KBM-7 (cell line): Measurements from ENCODE around the gene NKAIN4.

Experiments
- DNase-seq: peaks from one replicate; pipeline ENCODE4 v3.0.0-alpha.2; 2015
- in situ Hi-C: fragments of 300-500 bp; cut with MboI; formaldehyde crosslinking; loops from 2 replicates; pipeline ENCODE4 v1.14.3; 2020; ENCODE audit warnings: low sequenced_read_pairs, low pct_unique_long_range_greater_than_20kb, mixed read lengths

NKAIN4 gene

GRCh38 chr20:63246490-63247288, 7.6 kb downstream of the NKAIN4 start:
- in situ Hi-C loops, result no loop called here
- DNase-seq, result no peak

DNA sequence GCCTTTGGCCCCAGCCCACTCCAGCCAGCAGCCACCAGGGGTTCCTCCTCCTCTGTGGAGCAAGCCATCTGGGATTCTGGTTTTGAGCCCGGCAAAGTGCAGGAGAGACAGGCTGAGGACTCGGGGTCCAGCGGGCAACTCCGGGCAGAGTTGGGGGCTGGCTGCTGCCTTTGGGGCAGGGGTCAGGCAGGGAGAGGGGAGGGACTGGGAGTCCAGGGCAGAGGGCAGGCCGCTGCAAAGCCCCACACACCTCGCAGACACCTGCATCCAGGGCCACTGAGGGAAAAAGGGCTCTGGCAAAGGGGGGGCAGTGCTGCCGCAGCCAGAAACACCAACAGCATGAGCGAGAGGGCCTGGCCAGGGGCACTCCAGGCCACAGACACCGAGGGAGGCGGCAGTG, 9.8 kb downstream of the NKAIN4 start:
- in situ Hi-C loops, result no loop called here
- DNase-seq, result no peak

DNA sequence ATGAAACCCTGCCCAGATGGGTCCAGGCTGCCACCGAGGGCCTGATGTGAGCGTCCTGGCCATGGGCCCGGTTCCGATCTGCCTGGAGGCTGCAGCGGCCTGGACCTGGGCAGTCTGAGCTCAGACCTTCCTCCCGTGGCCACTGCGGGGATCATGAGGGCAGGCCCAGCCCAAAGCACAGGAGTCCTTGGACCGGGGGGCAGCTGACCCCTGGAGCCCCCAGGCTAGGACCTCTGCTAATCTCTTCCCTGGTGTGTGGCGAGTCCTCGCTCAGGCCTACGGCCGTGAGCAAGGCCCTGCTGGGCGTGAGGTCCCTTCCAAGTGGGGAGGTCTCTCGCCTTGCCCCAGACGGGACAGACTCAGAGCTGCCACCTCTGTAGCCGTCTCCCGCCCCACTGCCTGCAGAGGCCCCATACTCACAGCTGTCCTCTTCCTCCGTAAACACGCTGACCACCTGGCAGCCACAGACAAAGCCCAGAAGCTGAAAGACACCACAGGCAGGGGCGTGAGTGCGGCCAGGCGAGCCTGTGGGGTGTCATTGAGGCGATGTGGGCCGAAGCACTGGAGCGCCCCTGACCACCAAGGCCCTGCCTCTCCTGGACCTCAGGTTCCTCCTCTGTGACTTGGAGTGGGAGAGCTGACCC, 10.5 kb downstream of the NKAIN4 start:
- in situ Hi-C loops, result no loop called here
- no peak for DNase-seq

- in situ Hi-C loops, result no loop called here
Measured at GRCh38 chr20:63242736-63243135, 11.5 kb downstream of the NKAIN4 start.

DNA sequence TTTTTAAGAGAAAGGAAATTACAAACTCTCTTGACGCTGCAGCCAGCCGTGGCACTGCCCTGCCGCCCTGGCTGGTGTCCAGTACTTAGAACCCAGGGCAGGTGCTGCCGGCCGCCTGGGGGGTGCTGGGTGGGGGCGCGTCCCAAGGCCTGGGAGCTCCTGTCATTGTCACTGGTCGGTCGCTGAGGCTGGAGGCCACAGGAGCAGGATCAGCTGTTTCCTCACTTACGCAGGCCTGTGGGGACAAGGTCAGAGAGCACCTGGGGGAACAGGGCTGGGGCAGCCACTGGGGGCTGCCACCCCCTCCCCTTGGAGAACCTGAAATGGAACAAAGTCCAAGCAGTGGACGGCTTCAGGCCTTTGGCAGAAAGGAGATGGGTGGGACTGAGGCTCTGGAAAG, 13.0 kb downstream of the NKAIN4 start:
- in situ Hi-C loops, result no loop called here
- DNase-seq, result no peak

More at GRCh38 chr20:63242736-63243135, 11.5 kb downstream of the NKAIN4 start:
- no peak for DNase-seq

DNA sequence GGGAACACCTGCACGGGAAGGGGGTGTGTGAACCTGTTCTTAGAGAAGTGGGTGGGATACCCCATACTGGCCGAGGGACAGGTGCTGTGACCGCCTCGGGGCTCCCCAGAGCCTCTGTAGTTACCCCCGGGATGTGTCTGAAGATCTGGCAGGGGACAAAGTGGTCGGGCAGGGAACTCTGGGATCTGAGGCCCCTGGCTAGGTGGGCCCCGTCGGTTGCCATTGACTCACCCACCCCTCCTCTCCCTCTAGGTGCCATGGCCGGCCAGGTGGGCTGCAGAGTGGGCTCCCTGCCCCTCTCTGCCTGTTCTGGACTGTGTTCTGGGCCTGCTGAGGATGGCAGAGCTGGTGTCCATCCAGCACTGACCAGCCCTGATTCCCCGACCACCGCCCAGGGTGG, 14.3 kb downstream of the NKAIN4 start:
- no peak for DNase-seq
- in situ Hi-C loops, result no loop called here

- in situ Hi-C loops, result no loop called here
- no peak for DNase-seq
Measured at GRCh38 chr20:63239431-63239830, 14.8 kb downstream of the NKAIN4 start.

- in situ Hi-C loops, result no loop called here
- DNase-seq, result no peak
Measured at GRCh38 chr20:63238514-63239125, 15.6 kb downstream of the NKAIN4 start.

DNA sequence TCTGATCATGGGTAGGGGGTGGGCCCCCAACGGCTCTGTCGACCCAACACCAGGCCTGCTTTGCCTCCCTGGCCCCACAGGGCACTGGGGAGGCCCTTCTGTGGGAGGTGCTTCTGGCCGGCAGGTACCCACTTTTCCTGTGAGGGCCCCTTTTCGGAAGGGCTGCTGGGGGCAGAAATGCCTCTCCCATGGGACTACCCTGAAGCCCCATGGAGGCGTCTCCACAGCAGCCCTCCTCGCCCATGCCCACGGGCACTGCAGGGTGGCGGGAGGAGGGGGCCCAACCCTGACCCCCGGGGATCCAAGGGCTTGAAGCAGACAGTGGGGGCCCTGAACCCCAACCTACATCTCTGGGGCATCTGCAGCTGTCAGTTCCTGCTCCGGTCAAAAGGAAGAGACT, 16.2 kb downstream of the NKAIN4 start:
- DNase-seq, result no peak
- in situ Hi-C loops, result no loop called here

GRCh38 chr20:63236116-63236837, 18.0 kb downstream of the NKAIN4 start:
- in situ Hi-C loops, result no loop called here
- no peak for DNase-seq

DNA sequence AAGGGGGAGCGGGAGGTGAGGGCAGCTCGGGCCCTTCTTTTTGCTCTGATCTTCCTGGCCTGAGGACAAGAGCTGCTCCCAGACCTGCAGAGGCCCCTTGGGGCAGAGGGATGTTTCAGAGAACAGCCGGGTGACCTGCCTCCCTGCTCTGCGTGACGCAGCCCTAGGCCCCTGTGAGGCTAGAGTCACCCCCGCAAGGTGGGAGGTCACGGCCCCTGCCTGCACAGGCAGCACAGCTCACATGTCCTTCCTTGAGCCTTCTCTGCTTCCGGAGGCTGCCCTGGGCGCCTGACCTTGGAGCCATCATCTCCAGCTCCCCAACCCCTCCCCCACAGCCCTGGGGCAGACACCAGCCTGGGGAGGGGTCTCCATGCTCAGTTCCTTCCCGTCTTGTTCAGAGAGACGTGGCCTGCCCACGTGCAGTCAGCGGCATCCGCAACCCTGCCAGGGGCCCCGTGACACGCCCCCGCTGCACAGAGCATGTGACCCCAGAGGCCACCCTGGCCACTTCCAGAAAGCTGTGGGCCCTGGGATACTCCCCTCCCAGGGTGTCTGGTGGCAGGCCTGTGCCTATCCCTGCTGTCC, 18.8 kb downstream of the NKAIN4 start, which contains the start of gene BIRC7:
Gene BIRC7, plus strand, starts transcription at position 507 of the 585 bp plus-strand sequence. CDS start 192 bp downstream, outside the sequence.
- no peak for DNase-seq
- in situ Hi-C loops, result no loop called here

DNA sequence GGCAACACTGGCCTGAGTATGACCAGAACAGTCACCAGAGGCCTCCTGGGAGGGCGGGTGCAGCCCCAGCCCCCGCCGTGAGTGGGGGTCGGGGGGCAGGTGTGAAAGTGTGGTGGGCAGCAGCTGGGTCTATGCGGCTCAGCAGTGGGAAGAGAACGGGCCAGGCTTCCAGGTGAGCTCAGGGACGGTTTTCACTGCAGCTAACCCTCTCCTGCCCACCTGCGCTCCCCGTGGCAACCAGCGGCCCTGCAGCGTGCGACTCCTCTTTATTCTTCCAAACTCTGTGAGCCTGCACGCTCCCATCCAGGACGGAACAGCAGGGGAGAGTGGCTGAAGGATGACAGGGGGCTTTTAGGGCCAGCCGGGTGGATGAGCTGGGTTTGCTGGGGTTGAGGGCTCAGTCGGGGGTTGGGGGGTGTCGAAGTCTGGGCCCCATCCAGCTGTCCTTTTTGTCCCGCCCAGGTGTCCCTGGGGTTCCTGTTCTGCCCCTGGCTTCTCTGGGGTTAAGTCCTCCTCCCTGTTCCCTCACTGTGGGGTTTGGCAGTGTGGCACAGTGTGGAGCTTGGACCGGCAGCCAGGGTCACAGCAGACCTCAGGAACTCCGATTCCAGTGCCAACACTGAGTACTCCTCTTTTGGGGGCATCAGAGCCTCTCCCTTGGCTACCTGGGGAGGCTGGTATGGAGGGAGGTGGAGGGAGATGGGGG, 19.4 kb downstream of the NKAIN4 start:
- in situ Hi-C loops, result no loop called here

DNA sequence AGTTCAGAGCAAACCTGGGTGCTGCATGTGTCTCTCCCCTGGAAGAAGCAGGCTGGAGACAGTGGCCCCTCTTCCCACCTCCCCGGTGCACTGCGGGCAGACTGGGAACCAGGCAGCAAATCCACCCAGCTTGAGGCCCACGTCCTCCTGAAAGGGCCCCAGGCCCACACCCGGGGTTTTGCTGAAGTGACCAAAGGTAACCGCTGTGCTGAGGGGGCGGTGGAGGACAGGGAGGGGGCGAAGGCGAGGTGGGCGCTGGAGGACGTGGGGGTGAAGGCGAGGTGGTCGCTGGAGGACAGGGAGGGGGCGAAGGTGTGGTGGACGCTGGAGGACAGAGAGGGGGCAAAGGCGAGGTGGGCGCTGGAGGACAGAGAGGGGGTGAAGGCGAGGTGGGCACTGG, 20.3 kb downstream of the NKAIN4 start:
- in situ Hi-C loops, result no loop called here
- DNase-seq, result no peak

More for the DNA sequence above, 19.4 kb downstream of the NKAIN4 start:
- peak; percentile 13 for DNase-seq

- in situ Hi-C loops, result no loop called here
- DNase-seq, result no peak
Measured at GRCh38 chr20:63233061-63233344, 21.3 kb downstream of the NKAIN4 start.

DNA sequence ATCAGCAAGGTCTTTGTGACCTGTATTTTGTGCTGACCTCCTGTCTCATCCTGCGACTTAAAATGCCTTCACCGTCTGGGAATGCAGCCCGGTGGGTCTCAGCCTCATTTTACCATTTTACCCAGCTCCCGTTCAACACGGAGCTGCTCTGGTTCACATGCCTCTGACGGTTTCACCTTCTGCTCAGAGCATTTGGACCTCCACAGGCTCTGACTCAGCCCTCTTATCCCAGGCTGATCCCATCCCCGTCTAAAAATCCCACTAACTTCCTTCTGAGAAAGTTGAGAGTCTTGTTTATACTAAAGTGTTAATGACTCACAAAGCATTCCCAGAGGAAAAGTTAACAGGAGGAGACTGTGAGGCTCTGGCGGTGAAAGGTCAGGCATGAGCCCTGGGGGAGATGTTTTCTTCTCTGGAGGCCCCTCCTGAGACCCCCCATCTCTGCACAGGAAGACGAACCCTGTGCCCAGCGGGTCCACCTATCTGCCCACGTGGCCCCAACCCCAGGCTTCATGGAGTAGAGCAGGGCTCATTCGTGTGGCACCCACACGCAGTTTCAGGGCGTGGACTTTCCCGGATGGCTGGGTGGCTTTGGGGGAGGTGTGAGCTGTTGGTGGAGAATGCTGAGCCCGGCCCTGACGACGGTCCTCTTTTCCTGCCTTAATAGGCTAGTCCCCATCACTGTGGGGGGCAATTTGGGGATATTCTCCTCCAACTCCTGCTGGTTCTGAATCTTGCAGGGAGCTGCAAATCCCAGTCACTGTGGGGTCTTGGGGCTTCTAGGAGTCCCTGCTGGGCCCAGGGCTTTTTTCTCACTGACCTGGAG, 21.8 kb downstream of the NKAIN4 start:
- DNase-seq, result no peak
- in situ Hi-C loops, result no loop called here

DNA sequence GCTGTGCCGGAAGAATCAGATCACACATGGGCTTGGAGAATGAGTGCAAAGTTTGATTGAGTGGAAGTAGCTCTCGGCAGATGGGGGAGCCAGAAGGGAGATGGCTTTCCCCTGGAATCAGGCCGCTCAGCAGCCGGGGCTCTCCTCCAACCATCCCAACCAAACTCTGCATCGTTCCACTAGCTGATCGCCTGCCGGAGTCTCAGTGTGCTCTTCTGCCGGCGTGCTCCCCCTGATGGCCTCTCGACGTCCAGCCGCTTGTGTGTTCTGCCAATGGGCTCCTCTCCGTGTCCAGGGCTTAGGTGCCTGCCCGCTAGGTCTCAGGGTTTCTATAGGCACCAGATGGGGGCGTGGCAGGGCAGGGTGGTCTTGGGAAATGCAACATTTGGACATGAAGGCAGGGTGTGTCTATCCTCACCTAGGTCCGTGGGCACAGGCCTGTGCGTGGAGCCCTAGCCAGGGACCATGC, 23.4 kb downstream of the NKAIN4 start:
- peak; percentile 23 for DNase-seq
- in situ Hi-C loops, result no loop called here

DNA sequence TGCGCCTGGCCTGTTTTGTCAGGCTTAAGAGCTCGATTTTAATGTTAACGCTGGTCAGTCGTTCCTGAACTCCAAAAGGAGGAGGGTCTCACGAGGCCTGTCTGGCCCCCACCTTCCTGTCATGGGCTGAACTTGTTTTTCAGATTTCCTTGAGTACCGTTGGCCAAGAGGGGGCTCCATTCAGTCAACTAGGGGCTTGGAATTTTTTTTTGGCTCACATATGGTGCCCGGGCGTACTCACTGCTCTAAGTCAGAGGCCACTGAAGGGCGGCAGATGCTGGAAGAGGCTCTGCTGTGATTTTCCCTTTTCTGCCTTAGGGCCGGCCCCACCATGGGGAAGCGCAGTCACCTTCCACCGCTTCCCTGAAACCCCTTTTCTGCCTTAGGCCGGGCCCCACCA, 25.5 kb downstream of the NKAIN4 start:
- DNase-seq, result no peak
- in situ Hi-C loops, result no loop called here

DNA sequence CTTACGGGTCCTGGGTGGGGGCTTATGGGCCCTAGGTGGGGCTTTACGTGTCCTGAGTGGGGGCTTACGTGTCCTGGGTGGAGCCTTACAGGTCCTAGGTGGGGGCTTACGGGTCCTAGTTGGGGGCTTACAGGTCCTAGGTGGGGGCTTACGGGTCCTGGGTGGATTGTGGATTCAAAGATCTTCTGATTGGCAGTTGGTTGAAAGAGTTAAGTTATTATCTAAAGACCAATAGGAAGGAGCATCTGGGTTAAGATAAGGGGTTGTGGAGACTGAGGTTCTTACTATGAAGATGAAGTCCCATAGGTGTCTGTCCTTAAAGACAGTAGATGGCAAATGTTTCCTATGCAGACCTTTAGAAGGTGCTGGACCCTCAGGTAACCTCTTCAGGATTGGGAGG, 27.0 kb downstream of the NKAIN4 start:
- in situ Hi-C loops, result no loop called here
- no peak for DNase-seq
